Measurements from ENCODE around the gene C17orf67. TPM values are rescaled to one million over a fixed set of nuclear protein-coding genes. Genes with fewer than 3 reads are reported as not detected.

Gene C17orf67
- polyA plus RNA-seq, 1 donor from 2014 or later, result 0.15 TPM

DNA sequence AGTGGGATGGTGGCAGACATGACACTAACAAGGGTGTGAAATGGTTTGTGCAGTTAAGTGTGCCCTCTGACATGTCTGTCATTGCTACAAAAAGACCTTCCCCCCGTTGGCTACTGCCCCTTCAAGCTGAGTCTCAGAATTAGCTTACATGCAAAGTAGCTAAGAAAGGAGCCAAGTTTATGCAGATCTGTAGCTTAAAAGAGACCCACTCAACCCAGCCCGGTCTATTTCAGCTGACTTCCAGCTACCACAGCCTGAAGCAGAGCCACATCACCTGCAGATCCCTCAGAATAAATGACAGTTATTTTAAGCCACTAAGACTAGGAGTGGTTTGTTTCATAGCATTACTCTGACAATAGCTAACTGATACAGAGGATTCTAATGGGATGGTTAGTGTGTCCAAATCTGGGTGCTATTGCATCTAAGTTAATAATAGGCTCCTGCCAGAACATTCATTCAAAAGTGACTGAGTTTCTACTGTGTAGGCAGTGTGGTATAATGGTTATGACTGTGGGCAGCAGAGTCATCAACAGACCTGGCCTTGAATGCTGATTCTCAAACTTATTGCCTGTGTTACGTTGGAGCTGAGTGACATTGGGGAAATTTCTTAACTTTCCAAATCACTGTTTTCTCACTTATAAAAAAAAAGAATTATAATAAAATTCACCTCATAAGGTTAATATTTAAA is 11.7 kb downstream of the C17orf67 start:
- Histone ChIP-seq H3K9ac (ENCODE audit: low read length) (no peak overlapping the region), H3K9me2 (ENCODE audit: insufficient read depth, low read length) (no peaks in the 10 kb centered on the region), H2AFZ (ENCODE audit: low read depth, low read length) (no peak overlapping the region), H3K27ac (ENCODE audit: low read length) (no peak overlapping the region), H4K20me1 (ENCODE audit: insufficient read depth) (no peaks in the 10 kb centered on the region), H3K4me2 (ENCODE audit: low read length) (no peak overlapping the region), H3K27me3 (ENCODE audit: insufficient read depth, low read depth, low read length) (no peaks in the 10 kb centered on the region), H3K4me3 (ENCODE audit: low read length) (no peak overlapping the region), H3K36me3 (ENCODE audit: insufficient read depth, low read length) (no peaks in the 10 kb centered on the region), H3K79me2 (replicated peaks; ENCODE audit: insufficient read depth, low read length) (no peaks in the 10 kb centered on the region), H3K9me3 (ENCODE audit: low read length) (no peaks in the 10 kb centered on the region), H3F3A (ENCODE audit: insufficient read depth, low read length, poor library complexity, severe bottlenecking) (no peaks in the 10 kb centered on the region)
- TF ChIP-seq MXI1 (conservative IDR thresholded peaks at IDR 0.05; ENCODE audit: poor library complexity, severe bottlenecking) (no peak), POLR2AphosphoS5 (IDR thresholded peaks at IDR 0.05) (no peak), TAF1 (IDR thresholded peaks at IDR 0.05; ENCODE audit: low read depth) (no peak), RAD21 (conservative IDR thresholded peaks at IDR 0.05) (no peak), SMC3 (conservative IDR thresholded peaks at IDR 0.05; ENCODE audit: poor library complexity) (no peak), EZH2 (IDR thresholded peaks at IDR 0.05; ENCODE audit: borderline replicate concordance, insufficient read depth, low read length, poor library complexity, severe bottlenecking) (no peak), EP300 (conservative IDR thresholded peaks at IDR 0.05; ENCODE audit: poor library complexity, severe bottlenecking) (no peak)
- TF ChIP-seq, protein P1, sequence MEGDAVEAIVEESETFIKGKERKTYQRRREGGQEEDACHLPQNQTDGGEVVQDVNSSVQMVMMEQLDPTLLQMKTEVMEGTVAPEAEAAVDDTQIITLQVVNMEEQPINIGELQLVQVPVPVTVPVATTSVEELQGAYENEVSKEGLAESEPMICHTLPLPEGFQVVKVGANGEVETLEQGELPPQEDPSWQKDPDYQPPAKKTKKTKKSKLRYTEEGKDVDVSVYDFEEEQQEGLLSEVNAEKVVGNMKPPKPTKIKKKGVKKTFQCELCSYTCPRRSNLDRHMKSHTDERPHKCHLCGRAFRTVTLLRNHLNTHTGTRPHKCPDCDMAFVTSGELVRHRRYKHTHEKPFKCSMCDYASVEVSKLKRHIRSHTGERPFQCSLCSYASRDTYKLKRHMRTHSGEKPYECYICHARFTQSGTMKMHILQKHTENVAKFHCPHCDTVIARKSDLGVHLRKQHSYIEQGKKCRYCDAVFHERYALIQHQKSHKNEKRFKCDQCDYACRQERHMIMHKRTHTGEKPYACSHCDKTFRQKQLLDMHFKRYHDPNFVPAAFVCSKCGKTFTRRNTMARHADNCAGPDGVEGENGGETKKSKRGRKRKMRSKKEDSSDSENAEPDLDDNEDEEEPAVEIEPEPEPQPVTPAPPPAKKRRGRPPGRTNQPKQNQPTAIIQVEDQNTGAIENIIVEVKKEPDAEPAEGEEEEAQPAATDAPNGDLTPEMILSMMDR (IDR thresholded peaks at IDR 0.05; ENCODE audit: poor library complexity, severe bottlenecking), result no peak
- TF ChIP-seq, protein P2, sequence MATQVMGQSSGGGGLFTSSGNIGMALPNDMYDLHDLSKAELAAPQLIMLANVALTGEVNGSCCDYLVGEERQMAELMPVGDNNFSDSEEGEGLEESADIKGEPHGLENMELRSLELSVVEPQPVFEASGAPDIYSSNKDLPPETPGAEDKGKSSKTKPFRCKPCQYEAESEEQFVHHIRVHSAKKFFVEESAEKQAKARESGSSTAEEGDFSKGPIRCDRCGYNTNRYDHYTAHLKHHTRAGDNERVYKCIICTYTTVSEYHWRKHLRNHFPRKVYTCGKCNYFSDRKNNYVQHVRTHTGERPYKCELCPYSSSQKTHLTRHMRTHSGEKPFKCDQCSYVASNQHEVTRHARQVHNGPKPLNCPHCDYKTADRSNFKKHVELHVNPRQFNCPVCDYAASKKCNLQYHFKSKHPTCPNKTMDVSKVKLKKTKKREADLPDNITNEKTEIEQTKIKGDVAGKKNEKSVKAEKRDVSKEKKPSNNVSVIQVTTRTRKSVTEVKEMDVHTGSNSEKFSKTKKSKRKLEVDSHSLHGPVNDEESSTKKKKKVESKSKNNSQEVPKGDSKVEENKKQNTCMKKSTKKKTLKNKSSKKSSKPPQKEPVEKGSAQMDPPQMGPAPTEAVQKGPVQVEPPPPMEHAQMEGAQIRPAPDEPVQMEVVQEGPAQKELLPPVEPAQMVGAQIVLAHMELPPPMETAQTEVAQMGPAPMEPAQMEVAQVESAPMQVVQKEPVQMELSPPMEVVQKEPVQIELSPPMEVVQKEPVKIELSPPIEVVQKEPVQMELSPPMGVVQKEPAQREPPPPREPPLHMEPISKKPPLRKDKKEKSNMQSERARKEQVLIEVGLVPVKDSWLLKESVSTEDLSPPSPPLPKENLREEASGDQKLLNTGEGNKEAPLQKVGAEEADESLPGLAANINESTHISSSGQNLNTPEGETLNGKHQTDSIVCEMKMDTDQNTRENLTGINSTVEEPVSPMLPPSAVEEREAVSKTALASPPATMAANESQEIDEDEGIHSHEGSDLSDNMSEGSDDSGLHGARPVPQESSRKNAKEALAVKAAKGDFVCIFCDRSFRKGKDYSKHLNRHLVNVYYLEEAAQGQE (IDR thresholded peaks at IDR 0.05; ENCODE audit: borderline replicate concordance), result no peak

DNA sequence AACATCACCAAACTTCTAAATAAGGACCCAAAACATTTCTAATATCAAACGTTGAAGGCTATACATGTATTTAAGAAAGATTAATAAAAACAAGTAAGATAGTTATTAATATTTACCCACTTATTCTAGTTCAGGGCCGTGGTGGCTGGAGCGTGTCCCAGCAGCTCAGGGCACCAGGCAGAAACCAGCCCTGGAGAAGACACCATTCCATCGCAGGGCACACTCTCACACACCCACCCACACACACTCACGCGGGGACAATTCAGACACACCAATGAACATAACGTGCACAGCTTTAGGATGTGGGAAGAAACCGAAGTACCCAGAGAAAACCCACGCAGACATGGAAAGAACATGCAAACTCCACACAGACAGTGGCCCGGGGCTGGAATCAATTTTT is 13.5 kb downstream of the C17orf67 start:
- no peaks in the 10 kb centered on the region for H4K20me1 ChIP-seq (ENCODE audit: insufficient read depth)
- H3K4me3 ChIP-seq (ENCODE audit: low read length), result no peak overlapping the region
- H3K27me3 ChIP-seq (ENCODE audit: insufficient read depth, low read depth, low read length), result no peaks in the 10 kb centered on the region
- no peaks in the 10 kb centered on the region for H3K9me3 ChIP-seq (ENCODE audit: low read length)
- TF ChIP-seq EP300 (conservative IDR thresholded peaks at IDR 0.05; ENCODE audit: poor library complexity, severe bottlenecking) (no peak), TAF1 (IDR thresholded peaks at IDR 0.05; ENCODE audit: low read depth) (no peak), EZH2 (IDR thresholded peaks at IDR 0.05; ENCODE audit: borderline replicate concordance, insufficient read depth, low read length, poor library complexity, severe bottlenecking) (no peak), MXI1 (conservative IDR thresholded peaks at IDR 0.05; ENCODE audit: poor library complexity, severe bottlenecking) (no peak), SMC3 (conservative IDR thresholded peaks at IDR 0.05; ENCODE audit: poor library complexity) (no peak), POLR2AphosphoS5 (IDR thresholded peaks at IDR 0.05) (no peak), RAD21 (conservative IDR thresholded peaks at IDR 0.05) (no peak)
- TF ChIP-seq, protein P1 (IDR thresholded peaks at IDR 0.05; ENCODE audit: poor library complexity, severe bottlenecking), result no peak
- TF ChIP-seq, protein P2 (IDR thresholded peaks at IDR 0.05; ENCODE audit: borderline replicate concordance), result no peak
- H3K27ac ChIP-seq (ENCODE audit: low read length), result no peak overlapping the region
- no peaks in the 10 kb centered on the region for H3F3A ChIP-seq (ENCODE audit: insufficient read depth, low read length, poor library complexity, severe bottlenecking)
- H3K36me3 ChIP-seq (ENCODE audit: insufficient read depth, low read length), result no peaks in the 10 kb centered on the region
- no peak overlapping the region for H2AFZ ChIP-seq (ENCODE audit: low read depth, low read length)
- H3K9ac ChIP-seq (ENCODE audit: low read length), result no peak overlapping the region
- H3K4me2 ChIP-seq (ENCODE audit: low read length), result no peak overlapping the region
- H3K9me2 ChIP-seq (ENCODE audit: insufficient read depth, low read length), result no peaks in the 10 kb centered on the region
- no peaks in the 10 kb centered on the region for H3K79me2 ChIP-seq (replicated peaks; ENCODE audit: insufficient read depth, low read length)

Data from neural cell (in vitro differentiated cells).